NCI-H774 (cell line): ENCODE measurements around the gene SNRNP48.

Experiments
- DNase-seq: peaks from one replicate; lab custom pipeline; 2025; lab: John Stamatoyannopoulos, UW

SNRNP48 gene

GRCh38 chr6:7594579-7595125 lies 4.7 kb downstream of the SNRNP48 start:
- no peak for DNase-seq

DNA sequence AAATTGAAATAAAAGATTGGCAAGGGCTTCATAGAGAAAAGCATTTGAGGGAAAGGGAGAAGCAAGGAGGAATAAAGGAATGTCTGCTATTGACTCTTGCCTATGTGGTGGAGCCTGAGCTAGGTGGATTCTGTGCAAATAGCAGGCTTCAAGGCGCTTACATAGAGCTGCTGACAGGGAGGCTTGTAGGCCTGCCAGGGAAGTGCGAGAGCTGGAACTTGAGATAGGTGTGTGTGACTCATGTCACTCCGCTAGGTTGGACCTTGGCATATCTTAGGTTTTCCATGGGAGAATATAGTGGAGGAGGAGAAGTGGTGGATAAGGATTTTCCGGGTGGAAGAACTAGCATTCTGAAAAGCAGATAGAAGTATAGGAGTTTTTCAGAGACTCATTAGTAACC lies 14.0 kb downstream of the SNRNP48 start:
- DNase-seq = no peak

DNA sequence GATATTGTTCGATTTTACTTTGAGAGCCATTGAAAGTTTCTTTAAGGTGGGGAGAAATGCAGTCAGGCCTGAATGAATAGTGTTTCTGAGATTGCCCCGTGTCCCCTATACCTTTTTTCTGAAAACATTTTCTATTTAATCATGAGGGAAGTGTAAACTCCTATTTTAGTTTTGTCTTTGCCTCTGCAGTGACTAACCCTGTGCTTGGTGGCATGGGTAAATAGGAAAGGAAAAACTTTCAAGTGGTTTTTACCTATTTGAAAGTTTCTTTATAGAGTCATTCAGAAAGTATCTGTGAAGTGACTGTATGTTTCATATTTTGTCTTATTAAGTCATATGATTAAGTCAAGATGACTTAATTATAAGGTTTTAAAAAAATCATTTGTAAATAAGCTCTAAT lies 14.5 kb downstream of the SNRNP48 start:
- DNase-seq = no peak

DNA sequence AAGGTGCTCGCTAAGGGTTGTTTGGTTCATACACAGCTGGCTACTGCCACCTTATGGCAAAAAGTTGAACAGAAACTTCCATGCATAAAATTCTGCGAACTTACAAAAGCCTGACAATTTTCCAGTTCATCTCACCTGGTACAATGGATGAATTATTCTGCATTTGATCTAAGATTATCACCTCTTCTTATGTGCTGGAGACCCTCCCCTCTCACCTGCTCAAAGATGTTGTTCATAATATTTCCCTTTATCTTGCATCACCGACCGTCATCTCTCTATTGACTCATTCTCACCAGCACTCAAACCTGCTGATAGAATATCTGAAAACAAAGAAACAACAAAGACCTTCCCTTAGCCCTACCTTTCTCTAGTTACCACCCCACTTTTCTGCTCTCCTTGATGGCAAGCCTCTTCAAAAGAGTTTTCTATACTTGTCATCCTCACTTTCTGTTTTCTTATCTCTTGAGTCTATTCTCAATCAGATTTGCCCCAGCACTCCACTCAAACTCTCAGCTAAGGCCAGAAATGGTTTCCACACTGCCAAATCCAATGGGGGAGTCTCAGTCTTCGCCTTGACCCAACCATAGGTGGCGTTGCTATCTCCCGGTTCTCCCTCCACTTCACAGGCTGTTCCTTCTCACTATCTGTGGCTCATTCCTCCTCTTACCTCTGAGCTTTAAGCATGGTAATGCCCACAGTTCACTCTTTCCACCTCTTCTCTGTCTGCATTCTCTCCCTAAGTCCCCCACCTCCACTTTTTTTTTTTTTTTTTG lies 25.8 kb downstream of the SNRNP48 start:
- DNase-seq = peak; percentile 50

- no peak for DNase-seq
Observed at GRCh38 chr6:7617801-7618764, 28.1 kb downstream of the SNRNP48 start.

DNA sequence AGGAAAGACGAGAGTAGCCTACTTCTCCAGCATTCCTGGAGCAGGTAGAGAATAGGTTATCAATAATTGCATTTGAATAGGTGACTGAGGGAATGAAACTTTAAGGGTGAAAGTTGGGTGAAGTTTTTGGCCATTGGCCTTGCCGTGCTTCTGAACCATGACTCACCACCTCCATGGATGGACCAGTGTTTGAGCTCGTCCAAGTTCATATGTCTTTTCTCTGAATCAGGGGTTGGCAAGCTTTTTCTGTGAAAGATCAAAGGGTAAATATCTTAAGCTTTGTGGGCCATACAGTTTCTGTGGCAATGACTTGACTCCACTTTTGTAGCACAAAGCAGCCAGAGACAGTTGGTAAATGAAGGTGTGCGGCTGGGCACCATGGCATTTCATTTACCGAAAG lies 31.8 kb downstream of the SNRNP48 start:
- DNase-seq = no peak

DNA sequence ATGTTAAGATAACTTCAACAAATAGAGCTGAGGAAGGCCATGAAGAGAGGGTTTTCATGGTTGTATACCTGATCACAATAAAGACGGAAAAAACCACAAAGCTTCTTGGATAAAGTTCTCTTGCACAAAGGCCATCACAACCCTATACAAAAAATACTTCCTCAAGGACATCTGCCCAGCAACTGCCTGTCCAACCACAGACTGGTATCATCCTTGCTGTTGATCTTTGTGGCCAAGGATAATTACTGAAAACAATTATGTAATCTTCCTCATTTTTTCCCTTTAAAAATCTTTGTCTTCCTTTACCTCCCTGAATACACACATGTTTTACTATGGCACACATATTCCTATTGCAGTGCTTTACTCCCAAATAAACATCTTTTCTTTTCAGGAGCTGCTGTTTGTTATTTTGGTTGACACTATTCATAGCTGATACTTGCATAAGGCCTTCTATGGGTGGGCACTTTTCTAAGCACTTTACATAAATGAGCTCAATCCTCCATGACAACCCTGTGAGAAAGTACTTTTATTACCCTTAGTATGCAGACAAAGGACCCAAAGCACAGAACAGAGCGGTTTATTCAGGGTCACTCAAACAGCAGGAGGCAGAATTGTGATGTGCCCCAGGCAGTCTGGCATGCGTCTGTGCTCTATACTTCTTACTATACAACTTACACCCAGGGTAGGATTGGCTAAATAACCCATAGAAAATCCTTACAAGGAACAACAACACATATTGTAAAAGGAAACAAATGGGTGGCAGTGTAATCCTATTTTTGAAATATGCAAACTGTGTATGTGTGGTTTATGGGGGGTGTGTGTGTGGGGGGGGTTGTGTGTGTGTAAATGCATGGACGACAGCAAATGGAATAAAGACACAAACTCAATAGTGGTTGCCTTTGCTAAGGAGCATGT lies 35.1 kb downstream of the SNRNP48 start:
- DNase-seq = no peak

DNA sequence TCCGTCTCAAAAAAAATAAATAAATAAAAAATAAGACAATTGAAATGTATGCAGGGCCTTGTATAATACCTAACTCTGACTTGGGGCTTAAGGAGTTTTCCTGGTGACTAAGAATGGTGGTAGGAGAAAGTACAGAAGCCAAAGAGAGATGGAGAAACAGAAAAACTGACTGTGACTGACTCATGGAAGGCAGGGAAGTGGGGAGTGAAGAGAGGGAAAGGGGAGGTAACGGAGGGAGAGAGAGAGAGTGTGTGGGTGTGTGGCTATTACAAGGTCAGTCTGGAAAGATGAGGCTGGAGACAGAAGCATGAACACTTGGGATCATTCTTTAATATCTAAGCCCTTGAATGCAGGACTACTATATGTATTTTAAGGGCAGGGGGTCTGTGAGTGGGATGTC lies 38.5 kb downstream of the SNRNP48 start:
- no peak for DNase-seq

DNA sequence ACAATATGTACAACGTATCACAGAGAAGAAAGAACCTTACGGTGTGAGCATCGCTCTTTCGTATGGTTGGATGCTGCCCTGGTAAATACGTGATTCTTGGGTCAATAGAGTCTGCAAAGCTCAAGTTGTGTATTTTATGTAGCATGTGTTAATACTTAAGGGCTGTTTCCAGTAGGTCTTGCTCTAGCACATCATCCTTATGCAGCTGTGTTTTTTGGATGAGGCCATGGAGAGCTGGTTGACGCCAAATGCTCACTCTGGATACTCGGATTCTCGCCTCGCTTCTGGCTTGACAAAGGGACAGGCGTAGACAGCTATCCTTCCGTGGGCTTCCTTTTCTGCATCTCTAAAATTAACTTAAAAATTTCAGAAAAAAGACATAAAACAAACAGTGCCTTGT lies 38.9 kb downstream of the SNRNP48 start:
- no peak for DNase-seq

DNA sequence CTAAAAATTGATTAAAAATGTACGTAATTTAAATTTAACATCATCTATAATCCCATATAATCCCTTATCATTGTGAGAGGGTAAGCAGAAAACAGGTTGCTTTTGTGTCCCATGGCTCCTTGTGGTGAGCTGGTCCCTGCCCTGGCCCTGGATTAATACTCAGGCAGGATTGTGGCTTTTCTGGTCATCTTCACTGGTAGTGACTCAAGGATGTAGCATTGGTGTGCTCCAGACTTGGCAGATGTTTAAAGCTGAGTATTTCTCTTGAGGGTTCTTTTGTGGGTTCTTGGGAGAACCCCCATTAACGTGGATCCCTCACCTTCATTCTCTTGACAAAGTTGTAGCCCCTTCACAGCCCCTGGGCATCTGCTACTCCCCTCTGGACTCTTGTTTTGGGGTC lies 39.3 kb downstream of the SNRNP48 start:
- DNase-seq = no peak

- no peak for DNase-seq
Observed at GRCh38 chr6:7630792-7631191, 40.8 kb downstream of the SNRNP48 start.

DNA sequence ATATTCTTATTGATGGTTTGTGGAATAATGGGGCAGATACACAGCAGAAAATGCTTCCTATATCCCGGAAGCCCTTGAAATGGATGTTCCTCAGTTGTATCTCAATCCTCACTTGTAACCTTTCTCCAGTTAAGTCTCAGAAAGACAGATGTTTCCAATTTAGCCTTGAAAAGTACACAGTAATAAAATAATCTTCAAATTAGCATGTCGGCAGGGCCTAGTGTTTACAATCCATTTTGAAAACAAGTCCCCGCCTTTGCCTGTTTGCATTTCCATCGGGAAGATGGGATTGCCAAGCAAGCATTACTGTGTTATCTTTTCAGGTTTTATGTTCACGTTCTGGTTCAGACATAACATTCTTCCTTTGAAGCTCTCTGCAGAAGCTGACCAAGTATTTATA lies 41.5 kb downstream of the SNRNP48 start:
- DNase-seq = no peak

DNA sequence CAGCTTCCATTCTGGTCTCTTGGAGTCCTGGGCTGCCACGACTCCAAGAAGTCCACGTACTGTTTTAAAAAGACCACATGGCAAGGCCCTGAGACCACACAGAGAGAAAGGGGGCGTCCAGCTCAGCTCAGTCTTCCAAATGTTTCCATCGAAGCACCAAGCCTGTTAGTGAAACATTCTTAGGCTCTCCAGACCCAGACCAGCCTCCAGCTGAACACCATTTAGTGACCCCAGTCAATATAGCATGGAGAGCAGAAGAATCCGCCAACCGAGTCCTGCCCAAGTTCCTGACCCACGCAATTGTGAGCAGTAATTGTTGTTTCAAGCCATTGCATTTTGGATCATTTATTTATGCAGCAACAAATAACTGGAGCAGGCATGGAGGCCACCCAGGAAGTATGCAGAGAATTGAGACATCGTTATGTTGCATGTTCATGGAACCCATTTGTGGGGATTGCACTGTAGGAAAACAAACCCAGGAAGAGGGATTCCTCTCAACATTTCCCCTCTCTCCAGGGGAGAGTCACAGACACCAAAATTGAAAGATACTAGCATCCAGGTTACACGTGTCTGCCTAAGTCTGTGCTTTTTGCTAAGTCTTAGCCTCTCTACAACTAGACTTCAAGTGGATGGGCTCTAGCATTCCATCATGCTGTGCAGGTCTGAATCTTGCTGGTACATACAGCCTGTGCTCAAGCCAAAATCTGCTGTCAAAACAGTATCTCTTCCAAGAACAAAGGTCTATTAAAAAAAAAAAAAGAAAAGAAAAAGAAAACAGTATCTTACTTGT lies 42.7 kb downstream of the SNRNP48 start:
- no peak for DNase-seq

- DNase-seq = no peak
Observed at GRCh38 chr6:7633361-7633760, 43.4 kb downstream of the SNRNP48 start.

GRCh38 chr6:7636151-7636550 lies 46.2 kb downstream of the SNRNP48 start:
- no peak for DNase-seq

DNA sequence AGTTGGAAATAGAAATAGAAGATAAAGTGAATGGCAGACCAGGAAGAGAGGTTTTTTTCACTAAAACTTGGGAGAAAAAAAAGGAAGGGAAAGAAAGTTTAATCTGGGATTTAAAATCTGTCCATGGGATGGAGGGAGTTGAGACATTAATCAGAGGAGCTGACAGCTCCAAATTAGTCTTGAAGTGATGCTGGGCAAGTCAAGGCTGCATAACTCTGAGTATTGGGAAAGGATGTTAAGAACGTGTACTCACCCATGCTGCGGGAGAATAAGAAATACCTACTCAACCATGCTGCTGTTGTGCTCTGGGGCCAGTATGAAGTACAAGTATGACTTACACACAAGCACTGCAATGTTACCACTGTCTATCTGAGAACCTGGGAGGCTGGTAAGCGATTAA lies 47.5 kb downstream of the SNRNP48 start:
- DNase-seq = no peak

- DNase-seq = no peak
Observed at GRCh38 chr6:7639427-7639826, 49.4 kb downstream of the SNRNP48 start.

DNA sequence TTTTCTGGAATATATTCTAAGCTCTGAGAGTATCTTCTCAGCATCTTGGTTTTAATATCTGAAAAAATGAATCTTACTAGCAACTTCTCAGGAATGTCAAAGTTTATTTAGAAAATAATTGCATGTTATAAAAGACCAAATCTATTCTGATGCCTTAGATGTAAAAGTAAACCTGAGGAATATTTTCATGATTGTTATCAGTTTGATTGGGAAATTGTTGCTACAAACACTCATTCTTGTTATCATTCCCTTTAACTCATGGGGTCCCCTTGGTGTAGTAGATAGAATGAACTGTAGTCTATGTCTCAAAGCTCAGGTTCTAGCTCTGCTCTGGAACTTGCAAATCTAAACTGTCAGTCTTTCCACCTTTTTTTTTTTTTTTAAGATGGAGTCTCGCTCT lies 50.0 kb downstream of the SNRNP48 start:
- no peak for DNase-seq

GRCh38 chr6:7640607-7641577 lies 50.9 kb downstream of the SNRNP48 start:
- no peak for DNase-seq

- no peak for DNase-seq
Observed at GRCh38 chr6:7642791-7643190, 52.8 kb downstream of the SNRNP48 start.
